Fibroblast of the conjunctiva (primary cell): ENCODE data around the gene SPAG5.

Experiments
- DNase-seq: peaks from one replicate; pipeline ENCODE4 v3.0.0-alpha.2; 2010; ENCODE audit warnings: low read depth

SPAG5 gene

DNA sequence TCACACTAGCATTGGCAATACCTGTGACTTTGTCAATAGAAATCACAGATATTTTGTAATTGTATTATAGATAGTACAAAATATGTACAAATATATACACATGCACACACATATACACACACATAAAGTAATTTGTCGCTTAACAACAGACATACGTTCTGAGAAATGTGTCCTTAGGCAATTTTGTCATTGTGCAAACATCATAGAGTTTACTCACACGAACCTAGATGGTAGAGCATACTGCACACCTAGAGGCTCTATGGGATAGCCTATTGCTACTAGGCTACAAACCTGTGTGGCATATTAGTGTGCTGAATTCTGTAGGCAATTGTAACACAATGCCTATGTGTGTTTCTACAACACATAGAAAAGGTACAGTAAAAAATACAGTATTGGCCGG is 57.4 kb downstream of the SPAG5 start:
- no peak for DNase-seq

GRCh38 chr17:28540231-28540630 is 58.6 kb downstream of the SPAG5 start:
- DNase-seq = no peak

DNA sequence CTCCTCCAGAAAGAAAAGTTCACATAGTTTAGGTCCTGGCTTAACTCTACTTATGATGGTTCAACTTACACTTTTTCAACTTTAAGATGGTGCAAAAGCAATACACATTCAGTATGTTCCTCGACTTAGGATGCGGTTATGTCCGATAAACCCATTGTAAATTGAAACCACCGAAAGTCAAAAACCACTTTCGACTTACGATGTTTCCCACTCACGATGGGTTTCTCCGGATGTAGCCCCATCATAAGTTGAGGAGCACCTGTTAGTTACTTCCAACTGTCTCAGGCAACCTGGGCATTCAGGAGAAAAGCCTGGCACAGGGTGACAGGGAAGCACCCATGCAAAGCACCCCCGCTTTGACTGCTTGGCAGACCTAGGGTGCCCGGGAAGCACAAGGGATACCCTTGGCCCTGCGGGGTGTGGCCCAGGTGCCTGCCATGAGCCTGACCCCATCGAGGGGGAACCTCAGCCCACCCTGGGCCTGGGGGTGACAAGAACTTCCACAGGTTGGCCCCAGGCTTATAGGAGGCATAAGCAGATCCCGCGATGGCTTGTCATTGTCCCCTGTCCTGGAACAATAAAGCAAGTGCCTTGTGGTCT is 60.4 kb downstream of the SPAG5 start:
- no peak for DNase-seq

- no peak for DNase-seq
Observed at GRCh38 chr17:28537219-28537610, 61.6 kb downstream of the SPAG5 start.

DNA sequence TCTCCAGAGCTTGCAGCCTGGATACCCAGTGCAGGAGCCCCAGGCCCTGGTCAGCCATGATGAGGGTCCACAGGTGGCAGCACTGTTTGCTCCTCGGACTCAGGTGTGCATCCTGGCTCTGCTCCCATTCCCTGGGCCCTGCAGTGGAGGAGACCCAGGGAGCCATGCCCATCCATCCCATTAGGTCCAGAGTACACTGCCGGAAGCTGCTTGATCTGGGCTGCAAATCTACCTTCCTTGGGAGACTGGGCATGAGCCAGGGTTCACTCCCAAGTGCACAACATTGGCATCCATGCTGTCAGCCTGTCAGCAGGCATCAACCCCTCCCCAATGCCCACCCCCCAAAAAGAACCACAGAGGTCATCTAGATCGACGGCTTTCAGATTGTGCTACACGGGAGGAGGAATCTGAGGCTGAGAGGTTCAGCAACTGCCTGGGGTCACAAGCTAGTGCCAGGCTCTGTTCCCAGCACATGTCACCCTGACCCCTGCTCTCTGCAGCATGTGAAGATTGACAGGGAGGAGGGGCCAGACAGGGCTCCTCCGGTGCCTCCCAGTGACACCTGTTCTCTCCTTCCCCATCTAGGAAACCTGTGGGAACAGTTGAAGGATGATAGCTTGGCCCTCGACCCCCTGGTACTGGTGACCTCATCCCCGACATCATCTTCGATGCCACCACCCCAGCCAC is 62.1 kb downstream of the SPAG5 start:
- DNase-seq = no peak

GRCh38 chr17:28534740-28535375 is 64.0 kb downstream of the SPAG5 start:
- DNase-seq = no peak

- DNase-seq = no peak
Observed at GRCh38 chr17:28533091-28533807, 65.6 kb downstream of the SPAG5 start.

DNA sequence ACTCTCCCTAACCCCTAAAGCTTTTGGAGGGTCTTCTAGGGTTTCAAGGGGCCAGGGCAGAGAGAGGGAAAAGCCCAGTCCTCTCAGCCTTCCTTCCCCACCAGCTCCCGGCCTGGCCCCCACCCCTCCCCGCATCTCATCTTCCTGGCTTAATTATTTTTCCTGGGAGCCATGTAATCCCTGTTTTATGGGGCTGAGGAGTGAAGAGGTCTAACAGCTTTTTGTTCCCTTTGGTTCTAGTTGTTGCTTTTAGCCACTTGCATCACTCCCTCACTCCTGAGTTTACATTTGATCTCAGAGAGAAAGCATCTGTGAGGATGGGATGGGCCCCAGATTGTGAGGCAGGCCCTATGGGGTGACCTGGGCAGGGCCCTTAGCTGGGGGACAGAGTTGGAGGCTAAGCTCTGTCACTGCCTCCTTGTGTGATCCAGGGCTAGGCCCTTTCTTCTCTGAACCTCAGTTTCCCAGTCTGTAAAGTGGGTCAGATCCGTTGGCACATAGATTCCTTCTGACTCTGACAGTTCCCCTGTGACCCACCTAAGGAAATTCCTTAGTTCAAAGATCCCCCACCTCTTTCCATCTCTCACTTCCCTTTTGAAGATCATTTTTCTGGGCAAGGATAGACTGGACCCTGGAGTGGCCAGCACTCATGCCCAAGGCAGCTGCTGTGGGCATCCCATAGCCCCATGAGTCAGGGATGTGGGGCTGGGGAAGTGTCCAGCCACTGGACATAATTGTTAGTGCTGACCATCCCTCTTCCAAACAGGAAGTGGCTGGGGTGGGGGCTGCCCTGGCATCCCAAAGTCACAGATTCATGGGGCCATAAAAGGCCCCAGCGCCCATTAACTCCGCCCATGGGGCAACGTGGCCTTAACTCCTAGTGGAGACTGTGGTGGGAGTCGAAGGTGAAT is 66.5 kb downstream of the SPAG5 start:
- DNase-seq = no peak

DNA sequence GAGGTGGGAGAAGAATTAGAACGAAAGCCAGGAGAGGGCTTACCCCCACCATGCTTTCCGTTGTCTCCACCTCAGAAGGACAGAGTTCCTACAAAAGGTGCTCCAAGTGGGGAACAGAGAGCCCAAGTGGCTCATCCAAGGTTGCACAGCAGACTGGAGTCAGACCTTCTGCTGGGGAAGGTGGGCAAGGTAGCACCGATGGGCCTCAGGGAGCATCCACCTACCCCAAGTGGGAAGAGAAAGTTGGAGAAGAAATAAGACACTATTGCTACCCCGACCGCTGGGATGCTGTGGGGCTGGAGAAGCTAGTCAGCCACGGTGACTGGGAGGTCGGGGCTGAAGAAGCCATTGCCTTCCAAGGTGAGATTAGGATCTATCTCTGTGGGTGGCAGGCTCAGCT is 67.9 kb downstream of the SPAG5 start:
- no peak for DNase-seq

DNA sequence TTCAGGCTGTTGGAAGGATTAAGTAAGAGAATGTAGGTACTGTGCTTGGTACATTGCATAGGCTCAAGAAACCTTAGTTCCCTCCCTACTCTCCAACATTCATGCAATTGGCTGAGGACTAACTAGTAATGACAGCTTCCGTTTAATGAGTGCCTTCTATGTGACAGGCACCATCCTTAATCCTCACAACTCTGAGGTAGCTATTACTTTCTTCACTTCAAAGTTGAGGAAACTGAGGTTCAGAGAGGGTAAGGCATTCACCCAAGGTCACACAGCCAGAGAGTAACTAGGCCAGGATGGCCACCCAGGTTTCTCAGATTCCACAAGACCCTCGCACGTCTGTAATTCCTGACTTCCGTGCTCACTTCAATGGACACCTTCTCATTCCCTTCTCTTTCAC is 68.6 kb downstream of the SPAG5 start:
- DNase-seq = no peak

DNA sequence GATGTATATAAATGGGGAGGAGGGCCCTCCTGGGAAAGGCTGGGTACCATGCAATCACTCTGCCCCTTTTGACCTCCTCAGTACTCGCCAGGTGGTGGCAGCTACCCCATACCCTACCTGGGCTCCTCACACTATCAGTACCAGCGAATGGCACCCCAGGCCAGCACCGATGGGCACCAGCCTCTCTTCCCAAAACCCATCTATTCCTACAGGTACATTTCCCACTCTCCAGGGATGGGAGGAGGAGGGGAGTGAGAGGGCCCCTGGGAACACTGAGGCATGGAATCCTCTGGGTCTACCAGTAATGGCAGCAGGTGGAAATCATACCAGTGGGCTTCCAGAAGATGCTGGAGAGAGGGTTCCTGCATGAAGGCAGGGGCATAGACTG is 69.8 kb downstream of the SPAG5 start:
- no peak for DNase-seq

DNA sequence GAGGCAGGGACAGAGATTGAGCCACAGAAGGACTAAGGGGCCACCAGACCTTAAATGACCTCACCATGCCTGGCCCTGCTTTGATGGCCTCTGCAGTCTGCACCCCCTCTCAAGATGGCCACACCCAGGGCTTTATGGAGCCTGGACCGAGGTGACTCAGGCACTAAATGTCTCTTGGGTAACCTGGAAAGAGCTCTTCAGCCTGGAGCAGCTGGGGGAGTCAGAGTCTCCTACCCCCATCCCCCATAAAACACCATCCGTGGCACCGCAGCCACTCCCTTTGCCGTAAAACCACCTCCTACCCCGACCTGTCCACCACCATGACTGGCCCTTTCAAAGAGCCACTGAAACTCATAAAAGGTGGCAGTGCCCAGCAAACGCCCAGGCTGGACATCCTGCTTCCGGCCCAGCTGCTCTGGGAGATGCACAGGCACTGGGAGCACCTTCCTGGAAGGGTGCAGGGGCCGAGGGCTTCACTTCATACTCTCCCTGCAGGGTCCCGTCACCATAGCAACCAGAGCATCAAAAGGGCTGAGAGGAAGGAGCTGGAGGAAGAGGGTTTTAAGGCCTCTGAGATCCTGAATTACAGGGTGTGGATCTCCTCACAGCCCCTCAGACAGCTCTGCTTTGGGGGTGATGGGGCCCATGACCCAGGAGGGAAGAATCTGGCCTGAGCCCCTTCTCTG is 70.4 kb downstream of the SPAG5 start:
- DNase-seq = no peak

GRCh38 chr17:28527859-28528258 is 71.0 kb downstream of the SPAG5 start:
- DNase-seq = no peak
